HG02943 (cell line): ENCODE measurements around the gene TCEANC2.
"Not testable (repeated sequence)": the region's sequence is repeated elsewhere in the genome, so short reads cannot be mapped to it uniquely, and the experiment has no call there.

Experiments used
- ATAC-seq: cut with Tn5 transposase; IDR thresholded peaks from one replicate; pipeline ENCODE4 v1.9.1; 2021; ENCODE audit warnings: mild to moderate bottlenecking, low read depth, moderate library complexity; ENCODE audit not compliant: unreplicated experiment

Gene TCEANC2

DNA sequence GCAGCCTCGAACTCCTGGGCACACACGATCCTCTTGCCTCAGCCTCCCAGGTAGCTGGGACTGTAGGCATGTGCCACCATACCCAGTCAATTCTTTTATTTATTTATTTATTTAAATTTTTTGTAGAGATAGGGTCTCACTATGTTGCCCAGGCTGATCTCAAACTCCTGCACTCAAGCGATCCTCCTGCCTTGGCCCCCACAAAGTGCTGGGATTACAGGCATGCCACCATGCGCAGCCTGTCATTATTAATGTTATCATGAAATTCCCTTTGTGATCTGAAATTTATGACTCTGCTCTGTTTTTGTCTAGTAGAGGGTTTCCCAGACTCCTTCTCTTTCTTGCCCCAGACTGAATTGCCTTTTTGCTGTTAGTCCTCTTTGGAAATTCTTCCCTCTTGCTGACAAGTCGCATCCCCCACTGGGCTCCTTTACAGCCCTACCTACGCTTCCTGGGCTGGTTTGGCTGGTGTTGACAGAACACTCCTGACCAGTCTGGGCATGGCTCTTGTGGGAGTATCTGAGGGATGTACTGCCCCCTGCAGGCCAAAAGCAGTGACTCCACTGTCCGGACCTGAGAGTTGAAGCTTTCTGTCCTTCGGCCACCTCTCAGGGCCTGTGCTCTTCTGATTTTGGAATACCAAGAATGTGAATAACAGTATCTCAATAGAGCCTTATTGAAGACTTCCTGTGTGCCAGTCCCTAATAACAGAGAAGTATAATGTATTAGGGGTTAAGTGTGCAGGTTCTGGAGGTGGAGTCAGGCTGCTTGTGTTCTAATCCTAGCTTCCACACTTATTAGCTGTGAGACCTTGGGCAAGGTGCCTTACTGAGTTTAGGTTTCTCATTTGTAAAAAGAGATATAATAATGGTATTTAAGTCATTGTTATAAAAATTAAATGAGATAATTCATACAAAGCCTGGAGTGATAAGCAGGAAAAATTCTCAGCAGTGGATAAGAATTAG, 28.2 kb downstream of the TCEANC2 start:
- no peak for ATAC-seq

- ATAC-seq = no peak
Measured at GRCh38 chr1:54084794-54085193, 31.4 kb downstream of the TCEANC2 start.

DNA sequence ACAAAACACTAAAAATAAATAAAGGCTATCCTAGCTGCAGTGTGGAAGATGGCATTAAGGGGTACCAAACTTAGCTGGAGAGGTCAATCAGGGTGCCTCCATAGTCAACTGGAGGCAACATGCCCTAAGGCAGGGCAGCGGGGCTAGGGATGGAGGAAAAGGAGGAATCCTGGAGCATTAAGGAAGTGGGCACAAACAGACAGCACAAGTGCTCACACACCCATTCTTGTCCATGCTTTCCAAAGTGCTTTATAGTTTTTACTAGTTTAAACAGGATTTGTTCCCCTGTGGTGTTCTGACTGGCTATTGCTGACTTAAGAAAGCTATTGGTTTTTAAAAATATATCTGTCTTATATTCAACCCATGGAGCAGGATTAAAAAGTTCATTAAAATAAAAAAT, 33.3 kb downstream of the TCEANC2 start:
- ATAC-seq = no peak

DNA sequence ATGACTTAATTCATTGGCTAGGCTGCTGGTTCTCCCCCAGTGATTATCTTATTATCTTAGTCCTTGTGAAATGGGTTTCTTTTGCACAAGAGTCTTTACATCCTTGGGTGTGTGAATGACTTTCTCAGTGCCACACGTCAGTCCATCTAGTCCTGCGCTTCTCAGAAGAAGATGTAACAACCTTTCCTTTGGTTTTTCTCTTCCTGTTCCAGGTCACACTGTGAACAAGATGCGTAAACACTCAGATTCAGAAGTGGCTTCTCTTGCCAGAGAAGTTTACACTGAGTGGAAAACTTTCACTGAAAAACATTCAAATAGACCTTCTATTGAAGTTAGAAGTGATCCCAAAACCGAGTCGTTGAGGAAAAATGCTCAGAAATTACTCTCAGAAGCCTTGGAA, 35.0 kb downstream of the TCEANC2 start:
- no peak for ATAC-seq

DNA sequence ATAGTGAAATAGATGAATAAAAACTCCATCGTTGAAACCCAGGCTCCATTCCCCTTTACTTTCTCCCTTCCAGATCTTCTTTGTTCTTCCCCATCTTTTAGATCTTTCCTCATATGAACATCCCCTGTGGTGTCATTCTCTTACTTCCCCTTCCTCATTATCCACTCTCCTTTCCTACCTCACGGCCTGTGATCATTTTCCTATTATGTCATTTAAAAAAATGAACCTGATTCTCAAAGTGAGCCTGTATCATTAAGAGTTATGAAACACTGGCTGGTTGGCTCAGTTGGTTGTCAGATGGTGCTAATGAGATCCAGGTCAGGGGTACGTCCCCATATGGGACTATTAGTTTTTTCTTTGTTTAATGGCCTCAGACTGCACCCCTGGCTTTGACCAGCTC, 38.3 kb downstream of the TCEANC2 start:
- no peak for ATAC-seq

DNA sequence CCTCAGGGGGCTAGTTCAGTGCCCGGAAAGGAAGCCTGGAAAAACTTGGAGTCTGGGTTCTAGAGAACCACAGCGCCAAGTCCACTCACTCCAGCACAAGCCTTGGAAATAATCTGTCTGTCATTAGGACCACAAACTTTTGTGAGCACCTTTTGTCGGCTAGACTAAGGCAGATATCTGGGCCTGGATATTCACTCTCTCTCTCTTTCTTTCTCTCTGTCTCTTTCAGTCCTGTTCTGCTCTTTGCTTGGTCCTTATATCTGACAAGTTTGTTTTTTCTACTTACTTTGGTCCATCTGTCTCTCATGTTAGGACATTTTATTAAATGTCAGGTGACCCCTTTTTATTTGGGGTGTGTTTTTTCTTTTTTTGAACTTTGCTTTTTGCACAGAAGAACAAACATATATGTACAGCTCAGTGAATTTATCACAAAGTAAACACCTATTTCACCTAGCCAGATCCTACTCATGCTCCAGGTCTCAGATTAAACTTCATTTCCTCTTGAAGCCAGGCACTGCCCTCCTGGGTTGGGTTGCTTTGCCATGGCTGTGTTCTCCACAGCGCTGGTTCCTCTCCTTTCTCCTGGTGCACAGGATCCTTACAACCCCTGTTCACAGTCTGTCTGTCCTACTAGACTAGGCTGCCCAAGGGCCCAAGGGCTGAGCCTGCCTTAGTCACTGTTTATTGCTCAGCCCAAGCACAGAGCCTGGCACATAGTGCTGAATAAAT, 40.8 kb downstream of the TCEANC2 start:
- no peak for ATAC-seq

GRCh38 chr1:54094730-54095105, 41.3 kb downstream of the TCEANC2 start:
- not testable (repeated sequence) for ATAC-seq

DNA sequence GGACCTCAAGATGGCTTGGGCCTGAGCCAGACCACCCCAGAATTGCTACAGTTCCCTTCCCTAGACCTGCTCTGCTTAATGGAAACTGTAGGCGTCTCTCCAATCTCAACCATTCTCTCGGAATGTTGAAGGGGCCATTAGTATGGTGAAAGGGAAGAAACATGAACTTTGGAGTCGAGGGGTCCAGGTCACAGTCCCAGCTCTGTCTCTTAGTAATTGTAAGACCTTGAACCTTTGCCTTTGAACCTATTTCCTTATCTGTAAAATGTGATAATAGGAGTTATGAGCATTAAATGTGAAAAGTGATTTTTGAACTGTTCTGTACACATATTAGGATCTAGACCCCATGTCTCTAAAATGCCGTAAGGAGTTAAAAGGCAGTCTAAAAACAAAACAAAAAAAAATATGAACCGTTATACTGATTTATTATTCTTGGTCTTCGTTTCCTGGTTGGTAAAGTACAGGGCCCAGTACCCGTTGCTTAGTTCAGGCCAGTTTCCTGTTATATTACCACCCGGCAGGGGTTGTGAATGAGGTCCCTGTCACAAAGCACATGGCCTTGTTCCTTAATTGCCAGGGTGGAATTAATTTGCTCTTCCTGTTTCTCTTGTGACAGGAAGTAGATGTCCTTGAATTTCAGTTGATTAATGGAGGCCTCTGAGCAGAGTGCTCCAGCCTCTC, 42.3 kb downstream of the TCEANC2 start:
- ATAC-seq = no peak

DNA sequence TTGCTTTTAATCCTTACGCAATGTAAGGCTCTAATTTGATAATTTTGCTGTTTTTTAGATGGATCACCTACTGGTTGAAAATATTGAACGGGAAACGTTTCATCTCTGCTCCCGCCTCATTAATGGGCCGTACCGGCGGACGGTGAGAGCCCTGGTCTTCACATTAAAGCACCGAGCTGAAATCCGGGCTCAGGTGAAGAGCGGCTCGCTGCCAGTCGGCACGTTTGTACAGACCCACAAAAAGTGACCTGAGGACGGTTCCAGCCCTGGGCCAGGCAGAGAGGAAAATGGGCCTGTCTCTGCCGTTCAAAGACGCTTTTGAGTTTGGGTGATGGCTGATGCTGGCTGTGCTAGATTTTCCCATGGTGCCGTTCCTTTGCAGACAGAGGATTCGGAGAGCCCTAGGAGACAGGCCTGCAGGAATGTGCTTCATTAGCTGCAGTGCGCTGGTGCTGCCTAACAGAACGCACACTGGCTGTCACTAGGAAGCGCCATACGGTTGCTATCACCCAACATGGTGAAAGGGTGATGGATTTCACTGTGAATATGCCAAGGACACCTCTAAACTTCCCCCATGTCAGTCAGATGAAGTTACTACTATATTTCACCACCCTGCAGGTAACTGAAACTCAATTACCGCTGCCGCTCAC, 42.9 kb downstream of the TCEANC2 start:
- ATAC-seq = no peak

GRCh38 chr1:54096877-54097240, 43.5 kb downstream of the TCEANC2 start:
- no peak for ATAC-seq

GRCh38 chr1:54099061-54099610, 45.7 kb downstream of the TCEANC2 start:
- no peak for ATAC-seq

GRCh38 chr1:54100500-54100899, 47.1 kb downstream of the TCEANC2 start:
- ATAC-seq = no peak

DNA sequence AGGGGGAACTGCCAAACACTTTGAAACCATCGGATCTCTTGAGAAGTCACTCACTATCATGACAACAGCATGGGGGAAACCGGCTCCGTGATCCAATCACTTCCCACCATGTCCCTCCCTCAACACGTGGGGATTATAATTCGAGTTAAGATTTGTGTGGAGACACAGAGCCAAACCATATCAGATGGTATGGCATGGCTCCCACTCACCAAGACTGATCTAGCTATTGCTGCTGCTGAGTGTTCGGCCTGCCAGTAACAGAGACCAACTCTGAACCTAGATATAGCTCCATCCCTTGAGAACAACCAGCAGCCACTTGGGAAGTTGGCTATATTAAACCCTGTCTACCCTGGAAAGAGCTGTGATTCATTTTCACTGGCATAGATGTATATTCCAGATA, 50.0 kb downstream of the TCEANC2 start:
- ATAC-seq = no peak

- not testable (repeated sequence) for ATAC-seq
Measured at GRCh38 chr1:54104613-54105012, 51.2 kb downstream of the TCEANC2 start.

DNA sequence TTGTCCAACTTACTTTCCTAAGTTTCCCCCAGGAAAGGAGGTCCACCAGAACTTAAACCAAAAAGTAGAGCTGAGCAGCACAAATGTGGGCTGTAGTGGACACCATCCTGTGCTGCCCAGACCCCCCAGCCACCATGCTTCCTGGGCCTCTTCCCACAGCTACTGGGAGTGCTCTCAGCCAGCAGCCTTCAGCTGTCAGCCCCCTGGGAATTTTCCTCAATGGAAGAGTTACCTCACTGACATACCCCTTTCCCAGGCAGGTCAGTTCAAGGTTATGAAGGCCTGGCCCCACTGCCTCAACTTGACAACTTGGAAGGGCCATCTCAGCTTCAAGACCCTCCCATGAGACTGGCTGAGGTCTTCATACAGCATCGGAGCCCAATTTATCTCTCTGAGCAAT, 51.7 kb downstream of the TCEANC2 start:
- no peak for ATAC-seq

GRCh38 chr1:54105736-54106269, 52.4 kb downstream of the TCEANC2 start:
- ATAC-seq = no peak

GRCh38 chr1:54107131-54107530, 53.7 kb downstream of the TCEANC2 start:
- no peak for ATAC-seq

- no peak for ATAC-seq
Measured at GRCh38 chr1:54108156-54108555, 54.7 kb downstream of the TCEANC2 start.

DNA sequence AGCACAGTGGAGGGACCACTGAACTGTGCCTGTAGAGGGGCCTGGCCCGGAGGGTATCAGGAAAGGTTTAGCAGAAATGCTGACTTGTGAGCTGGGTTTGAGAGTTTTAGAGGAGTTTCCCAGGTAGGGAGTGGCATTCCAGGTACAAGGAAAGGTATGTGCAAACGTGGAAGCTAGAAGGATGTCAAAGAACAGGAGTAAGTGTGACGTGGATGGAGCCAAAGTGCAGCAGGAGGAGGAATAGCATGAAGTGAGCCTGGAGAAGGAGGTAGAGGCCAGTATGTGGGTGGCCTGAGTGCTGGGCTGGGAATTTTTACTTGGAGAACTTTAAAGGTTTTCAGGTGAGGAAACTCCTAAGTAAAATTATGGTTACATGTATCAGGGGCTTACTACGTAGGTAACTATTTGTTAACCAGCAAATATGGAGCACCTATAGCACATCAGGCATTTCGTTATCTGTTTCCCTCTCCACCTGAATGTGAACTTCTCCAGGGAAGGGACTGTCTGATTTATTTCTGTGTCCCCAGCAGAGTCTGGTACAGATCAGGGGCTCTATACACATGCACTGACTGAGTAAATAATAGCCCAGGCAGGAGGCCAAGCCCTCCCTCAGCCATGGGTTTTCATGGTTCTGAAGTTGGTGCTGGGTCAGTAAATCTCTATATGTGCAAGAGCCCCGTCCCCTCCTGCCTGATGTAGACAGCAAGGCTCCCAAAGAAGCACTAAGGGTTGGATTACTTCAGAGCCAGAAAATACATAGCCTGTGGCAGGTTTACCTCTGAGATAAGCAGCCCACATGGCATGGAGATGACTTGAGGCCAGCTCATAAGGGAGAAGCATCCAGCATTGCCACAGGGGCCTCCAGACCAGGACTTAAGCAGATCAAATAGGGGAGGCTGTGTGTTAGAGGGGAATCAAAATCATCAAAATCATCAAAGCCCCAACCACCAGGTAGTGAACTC, 56.0 kb downstream of the TCEANC2 start:
- ATAC-seq = no peak
